RPMI8226 (cell line): ENCODE measurements around the gene ATP11B.
"Not testable (repeated sequence)": the region's sequence is repeated elsewhere in the genome, so short reads cannot be mapped to it uniquely, and the experiment has no call there.

ENCODE experiments used
- DNase-seq: peaks from one replicate; pipeline ENCODE4 v3.0.0-alpha.2; 2015

ATP11B gene

GRCh38 chr3:182848906-182849305, 55.6 kb downstream of the ATP11B start:
- no peak for DNase-seq

DNA sequence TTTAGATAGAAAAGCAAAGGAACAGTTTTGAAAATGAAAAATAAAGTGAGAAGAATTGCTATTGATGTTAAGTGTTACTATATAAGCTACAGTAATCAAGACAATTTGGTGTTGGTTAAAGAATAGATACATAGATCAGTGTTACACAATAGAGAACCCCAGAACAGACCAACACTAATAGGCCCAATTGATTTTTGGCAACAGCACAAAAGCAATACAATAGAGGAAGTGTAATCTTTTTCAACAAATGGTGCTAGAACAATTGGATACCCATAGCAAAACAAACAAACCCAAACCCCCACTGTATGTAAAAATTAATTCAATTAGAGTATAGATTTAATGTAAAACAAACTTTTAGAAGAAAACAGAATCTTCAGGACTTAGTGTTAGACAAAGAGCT, 61.8 kb downstream of the ATP11B start:
- no peak for DNase-seq

- DNase-seq = no peak
Measured at GRCh38 chr3:182861348-182861747, 68.0 kb downstream of the ATP11B start.

DNA sequence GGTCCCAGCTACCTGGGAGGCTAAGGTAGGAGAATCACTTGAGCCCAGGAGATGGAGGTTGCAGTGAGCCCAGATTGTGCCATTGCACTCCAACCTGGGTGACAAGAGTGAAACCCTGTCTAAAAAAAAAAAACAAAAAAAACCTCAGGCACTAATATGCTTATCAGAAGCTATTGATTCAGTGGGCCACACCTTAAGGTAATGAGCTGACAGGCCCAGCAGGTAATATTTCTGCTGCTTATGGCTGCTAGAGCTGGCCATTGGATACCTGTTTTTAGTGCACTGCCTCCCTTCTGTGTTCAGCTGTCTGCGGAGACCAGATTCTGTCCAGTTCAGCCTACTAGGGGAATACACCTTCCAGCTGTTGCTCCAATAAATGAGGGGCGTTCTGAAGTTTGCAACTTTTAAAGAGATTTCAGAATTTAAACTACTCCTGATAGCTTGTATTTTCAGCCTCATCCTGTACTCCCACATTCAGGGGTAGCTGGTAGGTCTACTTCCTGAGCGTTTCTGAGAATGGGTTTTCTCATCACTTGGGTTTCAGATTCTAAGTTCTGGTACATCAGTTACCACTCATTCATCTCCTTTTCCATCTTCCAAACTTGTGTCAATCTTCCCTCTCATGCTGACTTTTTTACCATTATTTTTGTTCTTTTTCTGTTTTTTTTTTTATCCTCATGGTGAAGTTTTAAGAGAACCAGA, 69.0 kb downstream of the ATP11B start:
- DNase-seq = no peak

DNA sequence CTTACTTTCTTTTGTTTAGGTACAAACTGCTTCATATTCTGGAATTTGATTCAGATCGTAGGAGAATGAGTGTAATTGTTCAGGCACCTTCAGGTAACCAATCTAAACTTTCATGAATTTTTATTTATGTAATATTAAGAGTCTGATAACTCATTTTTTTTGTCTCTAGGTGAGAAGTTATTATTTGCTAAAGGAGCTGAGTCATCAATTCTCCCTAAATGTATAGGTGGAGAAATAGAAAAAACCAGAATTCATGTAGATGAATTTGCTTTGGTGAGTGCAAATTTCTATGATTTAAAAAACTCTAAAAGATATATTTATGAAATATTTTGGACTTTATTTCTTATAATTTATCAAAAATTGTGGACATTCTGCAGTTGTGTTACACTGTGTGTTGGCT, 75.8 kb downstream of the ATP11B start:
- no peak for DNase-seq

GRCh38 chr3:182870917-182871316, 77.6 kb downstream of the ATP11B start:
- not testable (repeated sequence) for DNase-seq

- DNase-seq = no peak
Measured at GRCh38 chr3:182879031-182879611, 85.8 kb downstream of the ATP11B start.

GRCh38 chr3:182886497-182886896, 93.2 kb downstream of the ATP11B start:
- DNase-seq = no peak

GRCh38 chr3:182889948-182890629, 96.8 kb downstream of the ATP11B start:
- no peak for DNase-seq

DNA sequence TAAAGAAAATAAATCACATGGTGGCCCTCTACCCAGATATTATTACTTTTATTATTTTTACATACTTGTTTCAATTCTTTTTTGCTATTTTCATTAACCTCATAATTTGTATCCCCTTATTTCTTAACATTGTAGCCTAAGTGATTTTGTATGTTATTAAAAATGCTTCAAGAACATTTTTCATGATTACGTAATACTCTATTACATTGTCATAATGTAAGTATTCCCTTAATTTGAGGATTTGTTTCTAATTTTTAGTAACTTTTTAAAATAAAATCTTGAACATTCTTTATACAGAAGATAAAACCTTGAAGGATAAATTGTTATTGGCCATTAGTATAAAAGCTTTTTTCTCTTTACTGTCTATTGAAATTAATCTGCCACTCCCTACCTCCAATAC, 98.1 kb downstream of the ATP11B start:
- no peak for DNase-seq

DNA sequence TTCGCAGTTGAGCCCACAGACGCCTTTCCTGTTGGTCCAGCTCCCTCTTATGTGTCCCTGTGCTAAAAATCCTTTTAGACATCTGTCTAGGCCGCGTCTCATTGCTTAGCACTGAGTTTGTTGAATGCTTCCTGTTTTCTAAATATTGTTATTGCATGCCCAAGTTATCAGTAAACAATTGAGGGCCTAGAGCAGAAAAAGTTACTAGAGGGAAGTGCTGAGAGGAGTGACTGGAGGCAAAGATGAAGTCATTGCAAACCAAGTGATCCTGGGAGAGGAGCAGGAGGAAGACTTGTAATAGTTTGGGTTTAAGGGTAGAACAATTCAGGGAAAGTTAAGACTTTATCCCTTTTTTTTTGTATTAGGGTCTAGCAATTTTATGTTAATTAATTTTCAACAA, 98.9 kb downstream of the ATP11B start:
- DNase-seq = no peak

DNA sequence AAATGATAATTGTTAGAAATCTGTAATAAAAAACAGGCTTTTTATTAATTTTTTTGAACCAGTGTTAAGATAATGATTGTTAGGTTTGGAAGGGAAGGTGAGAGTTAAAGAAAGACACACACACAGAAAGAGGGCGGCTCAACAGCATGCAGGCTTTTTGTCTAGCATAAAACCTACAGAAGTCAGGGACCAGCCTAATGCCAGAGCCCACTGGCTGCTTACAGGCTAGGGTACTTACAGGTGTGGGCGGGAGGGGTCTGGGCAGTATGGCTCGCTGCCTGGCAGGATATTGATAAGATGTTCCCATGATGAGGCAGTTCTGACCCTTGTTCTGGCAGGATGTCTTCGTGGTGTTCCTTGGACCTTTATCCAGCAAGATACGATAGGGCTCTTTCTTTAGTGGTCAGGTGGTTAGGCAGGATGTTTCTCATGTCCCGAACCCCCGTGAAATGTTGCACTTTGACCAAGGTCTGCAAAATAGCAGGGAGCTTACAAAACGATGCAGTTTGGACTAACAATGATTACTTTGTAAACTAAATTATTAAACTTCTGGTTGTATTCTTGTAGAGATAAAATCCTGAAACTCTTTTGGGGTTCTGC, 102.3 kb downstream of the ATP11B start:
- DNase-seq = no peak

GRCh38 chr3:182896553-182896952, 103.2 kb downstream of the ATP11B start:
- DNase-seq = no peak

DNA sequence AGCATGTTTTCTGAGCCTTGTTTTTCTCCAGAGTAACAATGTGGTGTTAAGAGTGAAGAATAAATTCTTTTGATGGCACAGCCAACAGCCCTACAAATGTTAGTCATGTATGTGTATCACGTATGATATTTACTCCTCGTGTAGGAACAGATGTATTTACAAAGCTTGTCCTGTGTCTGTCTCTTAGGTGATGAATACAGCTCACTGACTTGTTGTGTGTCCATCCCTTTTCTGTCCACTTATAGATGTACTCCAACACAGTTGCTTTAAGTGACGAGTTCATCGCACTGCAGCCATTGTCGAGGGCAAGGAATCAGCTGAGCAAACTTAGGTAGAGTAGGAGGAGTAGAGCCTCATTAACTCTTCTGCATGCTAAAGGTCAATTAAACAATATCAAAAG, 108.9 kb downstream of the ATP11B start:
- no peak for DNase-seq

GRCh38 chr3:182904164-182904563, 110.9 kb downstream of the ATP11B start:
- no peak for DNase-seq

DNA sequence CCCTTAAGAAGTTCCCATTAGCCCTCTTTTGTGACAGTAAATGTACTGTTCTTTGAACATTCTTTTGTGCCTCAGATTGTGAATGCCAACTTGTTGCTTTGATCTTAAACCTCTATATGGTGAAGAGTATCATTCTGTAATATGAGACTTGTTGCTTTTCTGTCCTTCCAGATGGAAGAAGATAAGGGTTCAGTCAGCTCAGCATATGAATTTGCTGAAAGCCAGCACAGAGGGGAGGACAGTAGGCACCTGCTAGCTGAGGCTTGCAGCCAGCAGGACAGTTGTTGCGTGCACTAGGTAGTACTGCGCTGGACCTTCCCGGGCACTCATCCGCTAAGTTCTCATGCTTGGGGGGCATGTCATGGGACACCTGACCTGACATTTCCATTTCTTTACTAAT, 112.3 kb downstream of the ATP11B start:
- DNase-seq = no peak

DNA sequence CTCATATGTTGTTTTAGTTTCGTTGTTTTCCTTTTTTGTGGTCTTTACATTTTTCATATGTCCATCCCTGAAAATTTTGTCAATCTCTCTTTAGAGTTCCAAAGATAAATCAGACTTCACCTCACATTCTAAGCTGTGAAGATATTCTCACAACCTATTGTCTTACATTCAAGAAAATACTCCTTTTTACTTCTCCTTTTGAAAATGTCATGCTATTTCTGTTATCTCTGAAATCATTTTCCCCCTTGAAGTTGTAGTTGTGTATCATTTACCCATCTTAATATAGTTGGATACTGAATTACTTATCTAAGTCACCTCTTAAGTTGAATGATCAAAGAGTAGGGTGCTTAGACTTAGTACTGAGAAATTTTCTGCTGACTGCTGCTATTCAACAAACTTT, 112.7 kb downstream of the ATP11B start:
- DNase-seq = no peak

GRCh38 chr3:182908471-182908870, 115.2 kb downstream of the ATP11B start:
- no peak for DNase-seq

DNA sequence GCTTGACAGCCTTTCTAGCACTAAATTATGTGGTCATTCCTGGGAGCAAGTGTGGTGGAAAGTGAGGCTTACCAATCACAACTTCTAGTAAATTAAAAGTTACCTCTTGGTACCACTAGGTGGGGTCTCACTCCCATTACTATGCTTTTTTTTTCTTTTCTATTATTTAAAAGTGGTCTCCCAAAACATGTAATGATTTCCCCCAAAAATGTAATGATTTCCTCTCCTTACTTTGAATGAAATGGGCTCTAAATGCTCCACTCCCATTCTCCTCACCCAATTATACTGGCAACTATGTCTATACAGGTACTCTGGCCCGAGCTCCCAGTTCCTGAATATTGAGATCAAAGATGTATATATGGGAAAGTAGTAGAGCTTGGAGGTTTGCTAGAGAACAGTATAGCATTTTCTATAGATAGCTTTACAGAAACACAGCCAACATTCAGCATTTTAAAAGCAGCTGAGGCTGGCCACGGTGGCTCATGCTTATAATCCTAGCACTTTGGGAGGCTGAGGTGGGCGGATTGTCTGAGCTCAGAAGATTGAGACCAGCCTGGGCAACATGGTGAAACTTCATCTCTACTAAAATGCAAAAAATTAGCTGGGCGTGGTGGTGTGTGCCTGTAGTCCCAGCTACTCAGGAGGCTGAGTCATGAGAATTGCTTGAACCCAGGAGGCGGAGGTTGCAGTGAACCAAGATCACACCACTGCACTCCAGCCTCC, 116.2 kb downstream of the ATP11B start:
- DNase-seq = no peak

DNA sequence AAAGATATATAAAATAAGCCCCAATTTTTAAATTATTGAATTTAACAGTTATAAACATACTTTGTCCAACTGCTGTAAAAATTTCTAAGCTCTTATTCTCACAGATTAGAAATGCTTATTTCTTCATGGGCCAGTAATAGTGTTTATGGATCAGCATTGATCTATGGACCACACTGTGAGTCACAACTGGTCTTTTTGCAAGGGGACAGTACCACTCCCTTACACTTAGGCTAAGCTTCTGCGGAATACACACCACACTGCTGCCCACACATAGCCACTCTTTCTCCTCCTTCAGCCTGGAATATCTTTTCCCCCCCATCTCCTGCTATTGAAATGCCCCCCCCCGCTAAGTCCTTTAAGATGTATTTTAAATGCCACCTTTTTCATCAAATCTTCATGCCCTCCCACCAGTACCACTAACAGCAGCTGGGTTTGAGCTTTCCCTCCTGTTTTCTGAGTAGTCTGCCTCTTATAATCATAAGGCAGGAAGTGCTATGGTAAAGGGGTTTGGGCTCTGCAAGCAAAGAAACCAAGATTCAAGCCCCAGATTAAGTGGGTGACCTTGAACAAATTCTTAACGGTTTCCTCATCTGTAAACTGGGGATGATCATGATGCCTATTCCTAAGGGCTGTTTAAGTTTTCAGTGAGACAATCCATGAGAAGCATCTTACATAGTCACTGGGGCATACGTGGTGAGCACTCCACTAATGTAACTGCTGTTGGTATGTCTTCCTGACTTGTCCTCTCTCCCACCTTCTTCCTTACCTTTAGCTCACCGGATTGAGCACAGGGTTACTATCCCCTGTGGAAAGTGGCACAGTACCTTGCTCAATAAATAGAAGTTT, 117.9 kb downstream of the ATP11B start:
- no peak for DNase-seq

DNA sequence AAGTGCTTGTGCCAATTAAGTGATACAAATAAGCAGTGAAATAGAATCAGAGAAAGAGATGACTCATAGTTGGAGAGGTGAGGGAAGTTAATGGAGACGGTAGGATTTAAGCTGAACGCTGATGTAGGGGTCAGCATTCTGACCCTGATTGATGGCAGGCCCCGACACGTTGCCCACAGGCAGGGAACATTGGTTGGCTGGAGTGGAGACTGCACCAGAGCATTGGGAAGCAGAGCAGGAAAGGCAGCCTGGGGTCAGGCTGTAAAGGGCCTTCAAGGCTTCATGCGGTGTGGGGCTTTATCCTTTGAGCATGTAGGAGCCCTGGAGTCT, 118.4 kb downstream of the ATP11B start:
- DNase-seq = no peak

- no peak for DNase-seq
Measured at GRCh38 chr3:182912474-182912873, 119.2 kb downstream of the ATP11B start.

GRCh38 chr3:182913889-182914288, 120.6 kb downstream of the ATP11B start:
- DNase-seq = no peak
